Measurements from ENCODE around the gene DUSP2.
A peak's percentile ranks its signal among the peaks of the same experiment; 100 is the strongest.

Gene DUSP2

DNA sequence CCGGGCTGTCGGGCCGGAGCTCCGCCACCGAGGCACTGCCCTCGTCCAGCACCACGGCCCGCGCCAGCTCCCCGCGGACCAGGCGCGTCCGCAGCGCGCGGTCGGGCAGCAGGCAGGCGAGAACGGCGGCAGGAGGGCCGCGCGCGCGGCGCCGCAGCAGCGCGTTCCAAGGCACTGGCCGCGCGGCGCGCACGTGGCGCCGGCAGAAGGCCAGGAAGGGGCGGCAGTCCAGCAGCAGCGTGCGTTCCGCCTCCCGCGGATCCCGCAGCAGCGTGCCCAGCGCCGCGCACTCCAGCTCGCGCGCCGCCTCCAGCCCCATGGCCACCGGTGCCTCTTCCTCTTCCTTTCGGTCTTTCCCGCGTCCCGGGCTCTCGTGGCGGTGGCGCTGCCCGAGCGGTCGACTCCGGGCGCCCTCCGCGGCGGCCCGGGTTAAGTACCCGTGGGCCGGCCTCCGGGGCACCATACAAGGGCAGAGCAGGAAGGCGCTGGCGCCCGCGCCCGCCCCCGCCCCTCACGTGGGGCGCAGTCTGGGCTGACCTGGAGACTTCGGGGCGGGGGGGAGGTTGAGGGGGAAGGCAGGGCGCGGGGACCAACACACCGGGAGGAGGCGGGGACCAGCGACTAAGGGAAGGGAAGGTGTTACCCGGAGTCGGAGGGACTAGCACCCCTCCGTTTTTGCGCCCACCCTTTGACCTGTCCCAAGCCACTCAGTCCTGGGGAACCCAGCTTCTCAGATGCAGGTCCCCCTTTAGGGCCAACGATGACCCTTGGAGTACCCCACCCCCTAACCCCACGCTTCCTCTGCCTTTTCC, at the start of gene DUSP2:
DUSP2 (minus strand) TSS at position 405 of the 812 bp plus-strand sequence; CDS start at position 319, 86 bp downstream.
- peak; percentile 63 for TF ChIP-seq TEAD4 (IDR thresholded peaks at IDR 0.05)
- TF ChIP-seq, protein P1, sequence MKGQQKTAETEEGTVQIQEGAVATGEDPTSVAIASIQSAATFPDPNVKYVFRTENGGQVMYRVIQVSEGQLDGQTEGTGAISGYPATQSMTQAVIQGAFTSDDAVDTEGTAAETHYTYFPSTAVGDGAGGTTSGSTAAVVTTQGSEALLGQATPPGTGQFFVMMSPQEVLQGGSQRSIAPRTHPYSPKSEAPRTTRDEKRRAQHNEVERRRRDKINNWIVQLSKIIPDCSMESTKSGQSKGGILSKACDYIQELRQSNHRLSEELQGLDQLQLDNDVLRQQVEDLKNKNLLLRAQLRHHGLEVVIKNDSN (IDR thresholded peaks at IDR 0.05), result peak; percentile 84
- TF ChIP-seq MAX (IDR thresholded peaks at IDR 0.05), result peak; percentile 98
- TF ChIP-seq TAF1 (IDR thresholded peaks at IDR 0.05; ENCODE audit: low read depth), result 0 out of 2 replicates have a peak, but pooled peaks have one; percentile 22
- no peak for TF ChIP-seq RAD21 (IDR thresholded peaks at IDR 0.05; ENCODE audit: low read depth)
- no peak for TF ChIP-seq CREB1 (IDR thresholded peaks at IDR 0.05; ENCODE audit: low read depth)
- no peak for TF ChIP-seq CEBPB (IDR thresholded peaks at IDR 0.05)
- TF ChIP-seq NFIC (IDR thresholded peaks at IDR 0.05), result peak; percentile 76; the same call in 1 of the 2 replicates
- 0 out of 2 replicates have a peak, but pooled peaks have one; percentile 27 for TF ChIP-seq YY1 (IDR thresholded peaks at IDR 0.05; ENCODE audit: low read depth)
- TF ChIP-seq EGR1 (IDR thresholded peaks at IDR 0.05), result peak; percentile 65

DNA sequence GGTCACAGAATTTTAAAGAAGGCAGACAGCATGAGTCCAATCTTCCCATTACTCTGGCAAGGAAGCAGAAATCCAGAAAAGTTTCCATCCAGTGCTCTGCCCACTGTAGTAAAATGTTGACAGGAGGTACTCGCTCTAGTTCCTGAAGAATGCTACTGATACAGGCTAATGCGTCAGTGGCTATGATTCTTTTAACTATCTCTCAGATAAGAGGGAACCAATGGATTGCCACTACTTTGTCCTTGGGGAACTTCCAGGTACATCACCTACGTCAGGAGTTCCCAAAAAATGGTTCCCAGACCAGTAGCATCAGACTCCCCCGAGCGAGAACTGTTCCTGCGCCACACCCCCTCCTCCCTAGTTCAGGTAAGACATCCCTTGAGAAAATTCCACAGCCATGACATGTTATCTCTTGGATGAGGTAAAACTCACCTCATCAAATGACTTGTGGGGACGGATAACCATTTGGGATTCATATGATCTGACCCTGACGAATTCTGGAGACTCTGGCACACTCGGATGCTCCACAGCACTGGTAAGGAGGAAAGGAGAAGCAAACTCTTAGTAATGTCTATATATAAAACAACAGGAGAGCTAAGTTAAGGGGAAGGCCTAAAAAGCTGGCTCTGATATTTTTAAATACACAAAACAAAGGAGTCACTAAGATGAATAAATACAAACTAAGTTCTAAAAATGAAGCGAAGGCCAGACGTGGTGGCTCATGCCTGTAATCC, 46.9 kb upstream of the DUSP2 start:
- TF ChIP-seq ZBTB7A (IDR thresholded peaks at IDR 0.05; ENCODE audit: low read depth), result no peak
- no peak for TF ChIP-seq EP300 (IDR thresholded peaks at IDR 0.05; ENCODE audit: borderline replicate concordance)
- no peak for TF ChIP-seq RAD21 (IDR thresholded peaks at IDR 0.05; ENCODE audit: low read depth)
- no peak for TF ChIP-seq YY1 (IDR thresholded peaks at IDR 0.05; ENCODE audit: low read depth)
- no peak for TF ChIP-seq TEAD4 (IDR thresholded peaks at IDR 0.05)
- TF ChIP-seq EGR1 (IDR thresholded peaks at IDR 0.05), result no peak
- no peak for TF ChIP-seq CEBPB (IDR thresholded peaks at IDR 0.05)
- TF ChIP-seq, protein P2, sequence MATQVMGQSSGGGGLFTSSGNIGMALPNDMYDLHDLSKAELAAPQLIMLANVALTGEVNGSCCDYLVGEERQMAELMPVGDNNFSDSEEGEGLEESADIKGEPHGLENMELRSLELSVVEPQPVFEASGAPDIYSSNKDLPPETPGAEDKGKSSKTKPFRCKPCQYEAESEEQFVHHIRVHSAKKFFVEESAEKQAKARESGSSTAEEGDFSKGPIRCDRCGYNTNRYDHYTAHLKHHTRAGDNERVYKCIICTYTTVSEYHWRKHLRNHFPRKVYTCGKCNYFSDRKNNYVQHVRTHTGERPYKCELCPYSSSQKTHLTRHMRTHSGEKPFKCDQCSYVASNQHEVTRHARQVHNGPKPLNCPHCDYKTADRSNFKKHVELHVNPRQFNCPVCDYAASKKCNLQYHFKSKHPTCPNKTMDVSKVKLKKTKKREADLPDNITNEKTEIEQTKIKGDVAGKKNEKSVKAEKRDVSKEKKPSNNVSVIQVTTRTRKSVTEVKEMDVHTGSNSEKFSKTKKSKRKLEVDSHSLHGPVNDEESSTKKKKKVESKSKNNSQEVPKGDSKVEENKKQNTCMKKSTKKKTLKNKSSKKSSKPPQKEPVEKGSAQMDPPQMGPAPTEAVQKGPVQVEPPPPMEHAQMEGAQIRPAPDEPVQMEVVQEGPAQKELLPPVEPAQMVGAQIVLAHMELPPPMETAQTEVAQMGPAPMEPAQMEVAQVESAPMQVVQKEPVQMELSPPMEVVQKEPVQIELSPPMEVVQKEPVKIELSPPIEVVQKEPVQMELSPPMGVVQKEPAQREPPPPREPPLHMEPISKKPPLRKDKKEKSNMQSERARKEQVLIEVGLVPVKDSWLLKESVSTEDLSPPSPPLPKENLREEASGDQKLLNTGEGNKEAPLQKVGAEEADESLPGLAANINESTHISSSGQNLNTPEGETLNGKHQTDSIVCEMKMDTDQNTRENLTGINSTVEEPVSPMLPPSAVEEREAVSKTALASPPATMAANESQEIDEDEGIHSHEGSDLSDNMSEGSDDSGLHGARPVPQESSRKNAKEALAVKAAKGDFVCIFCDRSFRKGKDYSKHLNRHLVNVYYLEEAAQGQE (IDR thresholded peaks at IDR 0.05; ENCODE audit: low read depth), result no peak
- no peak for TF ChIP-seq CREB1 (IDR thresholded peaks at IDR 0.05; ENCODE audit: low read depth)
- no peak for TF ChIP-seq TCF12 (IDR thresholded peaks at IDR 0.05; ENCODE audit: low read depth)
- no peak for TF ChIP-seq MAX (IDR thresholded peaks at IDR 0.05)
- TF ChIP-seq, protein P1 (IDR thresholded peaks at IDR 0.05), result no peak
- TF ChIP-seq TAF1 (IDR thresholded peaks at IDR 0.05; ENCODE audit: low read depth), result no peak
- no peak for TF ChIP-seq NFIC (IDR thresholded peaks at IDR 0.05)

- TF ChIP-seq CEBPB (IDR thresholded peaks at IDR 0.05), result no peak
- TF ChIP-seq, protein P2 (IDR thresholded peaks at IDR 0.05; ENCODE audit: low read depth), result no peak
- no peak for TF ChIP-seq TCF12 (IDR thresholded peaks at IDR 0.05; ENCODE audit: low read depth)
These were observed 43.7 kb upstream of the DUSP2 start for GRCh38 chr2:96188821-96189526.

DNA sequence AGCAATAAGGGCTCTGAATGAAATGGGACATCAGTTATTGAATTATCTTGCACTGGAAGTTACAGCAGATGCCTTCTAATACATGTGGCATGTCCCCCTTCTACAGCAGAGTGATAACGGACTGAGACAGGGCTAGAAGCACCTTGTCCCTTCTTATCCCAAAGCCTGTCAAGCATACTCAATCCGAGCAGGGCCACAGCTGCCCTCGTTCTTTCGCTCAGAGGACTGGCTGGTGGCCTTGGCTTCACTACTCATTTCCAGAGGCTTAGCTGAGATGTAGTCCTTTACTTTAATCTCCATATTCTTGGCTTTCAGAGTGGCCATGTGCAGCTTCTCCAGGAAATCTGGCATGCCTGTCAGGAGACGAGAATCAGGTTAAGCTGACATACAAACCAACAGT, 41.3 kb upstream of the DUSP2 start:
- no peak for TF ChIP-seq FOXM1 (IDR thresholded peaks at IDR 0.05; ENCODE audit: borderline replicate concordance, low read depth)

DNA sequence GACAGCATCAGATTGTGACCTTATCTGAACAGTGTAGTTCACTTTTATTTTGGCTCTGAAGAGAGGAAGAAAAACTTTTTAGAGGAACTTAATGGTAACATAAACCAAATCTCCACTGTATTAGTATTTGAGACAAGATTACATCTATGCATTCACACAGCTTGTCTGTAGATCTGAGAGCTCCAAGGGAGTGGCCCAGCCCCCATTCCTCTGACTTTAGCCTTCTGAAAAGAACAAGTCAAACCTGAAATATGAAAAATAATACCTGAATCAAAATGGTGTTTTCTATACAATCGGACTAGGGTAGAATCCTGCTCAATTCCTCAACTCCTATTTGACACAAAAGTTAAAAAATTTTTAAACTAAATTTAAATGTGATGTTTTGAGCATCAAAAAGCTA, 40.3 kb upstream of the DUSP2 start:
- TF ChIP-seq EP300 (IDR thresholded peaks at IDR 0.05; ENCODE audit: borderline replicate concordance) (no peak), TEAD4 (IDR thresholded peaks at IDR 0.05) (no peak), TCF12 (IDR thresholded peaks at IDR 0.05; ENCODE audit: low read depth) (no peak), TAF1 (IDR thresholded peaks at IDR 0.05; ENCODE audit: low read depth) (no peak), MAX (IDR thresholded peaks at IDR 0.05) (no peak)
